WTC11 (cell line): ENCODE measurements around the gene MAP7D2.

Experiments used
- ATF1 ChIP-seq: sonication (generic); formaldehyde crosslinking; IDR thresholded peaks from 2 replicates; pipeline ENCODE4 v1.8.1; 2023; ENCODE audit warnings: mild to moderate bottlenecking, moderate library complexity, missing genetic modification reagents
- CREM ChIP-seq: sonication (generic); formaldehyde crosslinking; IDR thresholded peaks from 2 replicates; pipeline ENCODE4 v1.8.1; 2022; ENCODE audit warnings: mild to moderate bottlenecking, missing genetic modification reagents, moderate library complexity
- CTCF ChIP-seq: fragments of 200-600 bp; IDR thresholded peaks from 2 replicates; pipeline ENCODE4 v1.8.0; 2022; ENCODE audit warnings: antibody characterized with exemption
- ESRRA ChIP-seq: sonication (generic); formaldehyde crosslinking; IDR thresholded peaks from 2 replicates; pipeline ENCODE4 v1.8.1; 2022; ENCODE audit warnings: mild to moderate bottlenecking, missing genetic modification reagents, borderline replicate concordance
- ETV6 ChIP-seq: sonication (generic); formaldehyde crosslinking; IDR thresholded peaks from 2 replicates; pipeline ENCODE4 v1.8.1; 2022; ENCODE audit warnings: mild to moderate bottlenecking, missing genetic modification reagents
- IRF1 ChIP-seq: sonication (generic); formaldehyde crosslinking; IDR thresholded peaks from 2 replicates; pipeline ENCODE4 v1.8.0; 2023; ENCODE audit warnings: missing genetic modification reagents
- JUN ChIP-seq: sonication (generic); formaldehyde crosslinking; IDR thresholded peaks from 2 replicates; pipeline ENCODE4 v1.8.0; 2023; ENCODE audit warnings: mild to moderate bottlenecking, missing genetic modification reagents
- NR2C2 ChIP-seq: sonication (generic); formaldehyde crosslinking; IDR thresholded peaks from 2 replicates; pipeline ENCODE4 v1.8.0; 2022; ENCODE audit warnings: mild to moderate bottlenecking, missing genetic modification reagents
- TCF7 ChIP-seq: sonication (generic); formaldehyde crosslinking; IDR thresholded peaks from 2 replicates; pipeline ENCODE4 v1.8.0; 2022; ENCODE audit warnings: mild to moderate bottlenecking, low read depth, missing genetic modification reagents, moderate library complexity
- TEAD4 ChIP-seq: sonication (generic); formaldehyde crosslinking; IDR thresholded peaks from 2 replicates; pipeline ENCODE4 v1.8.0; 2022; ENCODE audit warnings: mild to moderate bottlenecking, missing genetic modification reagents
- TP53 ChIP-seq: sonication (generic); formaldehyde crosslinking; IDR thresholded peaks from 2 replicates; pipeline ENCODE4 v1.8.1; 2023; ENCODE audit warnings: mild to moderate bottlenecking, missing genetic modification reagents
- ZNF263 ChIP-seq: sonication (generic); formaldehyde crosslinking; IDR thresholded peaks from 2 replicates; pipeline ENCODE4 v1.8.1; 2022; ENCODE audit warnings: low read depth, mild to moderate bottlenecking, moderate library complexity, missing genetic modification reagents
- TF ChIP-seq, protein P1 (sequence below): sonication (generic); formaldehyde crosslinking; IDR thresholded peaks from 2 replicates; pipeline ENCODE4 v1.8.0; 2022; ENCODE audit warnings: mild to moderate bottlenecking, missing genetic modification reagents
- TF ChIP-seq, protein P2 (sequence below): sonication (generic); formaldehyde crosslinking; conservative IDR thresholded peaks from 2 replicates; pipeline ENCODE4 v1.8.1; 2022; ENCODE audit warnings: mild to moderate bottlenecking, missing genetic modification reagents

DNA sequence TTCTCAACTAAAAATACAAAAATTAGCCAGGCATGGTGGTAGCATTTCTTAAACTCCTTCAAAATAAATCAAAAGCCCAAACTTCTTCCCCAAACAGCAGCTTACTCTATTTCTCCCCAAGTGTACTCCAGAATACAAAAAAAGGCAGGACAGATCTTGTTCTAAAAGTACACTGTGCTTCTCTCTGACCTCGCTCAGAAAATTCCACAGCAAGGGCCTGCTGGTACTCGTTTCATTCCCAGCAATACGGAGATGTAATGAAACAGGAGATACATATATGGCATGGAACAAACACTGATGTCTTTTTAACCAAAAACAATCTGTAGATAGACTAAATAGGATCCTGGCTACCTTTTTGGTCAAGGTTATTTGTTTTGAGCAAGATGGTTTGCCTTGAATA is 25.2 kb downstream of the MAP7D2 start:
- TF ChIP-seq NR2C2 (CRISPR knock-in tag) (no peak), TEAD4 (no peak), ATF1 (CRISPR knock-in tag) (no peak), TCF7 (CRISPR knock-in tag) (no peak), CTCF (no peak), ZNF263 (no peak), ETV6 (no peak), TP53 (CRISPR knock-in tag) (no peak), CREM (CRISPR knock-in tag) (no peak), JUN (CRISPR knock-in tag) (no peak), IRF1 (CRISPR knock-in tag) (no peak), ESRRA (CRISPR knock-in tag) (no peak)
- TF ChIP-seq, protein P1, sequence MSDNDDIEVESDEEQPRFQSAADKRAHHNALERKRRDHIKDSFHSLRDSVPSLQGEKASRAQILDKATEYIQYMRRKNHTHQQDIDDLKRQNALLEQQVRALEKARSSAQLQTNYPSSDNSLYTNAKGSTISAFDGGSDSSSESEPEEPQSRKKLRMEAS (CRISPR knock-in tag), result no peak
- TF ChIP-seq, protein P2, sequence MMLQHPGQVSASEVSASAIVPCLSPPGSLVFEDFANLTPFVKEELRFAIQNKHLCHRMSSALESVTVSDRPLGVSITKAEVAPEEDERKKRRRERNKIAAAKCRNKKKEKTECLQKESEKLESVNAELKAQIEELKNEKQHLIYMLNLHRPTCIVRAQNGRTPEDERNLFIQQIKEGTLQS (CRISPR knock-in tag), result no peak
